ENCODE results near the gene C1orf210.

The C1orf210 gene

GRCh38 chr1:43285269-43285990 lies at the start of gene C1orf210:
TSS of gene C1orf210 (minus strand) at chr1:43285581. CDS start at chr1:43283270, 2,311 bp downstream.
- no peak for DNase-seq

GRCh38 chr1:43334453-43335205 lies 49.2 kb upstream of the C1orf210 start:
- no peak for DNase-seq

DNA sequence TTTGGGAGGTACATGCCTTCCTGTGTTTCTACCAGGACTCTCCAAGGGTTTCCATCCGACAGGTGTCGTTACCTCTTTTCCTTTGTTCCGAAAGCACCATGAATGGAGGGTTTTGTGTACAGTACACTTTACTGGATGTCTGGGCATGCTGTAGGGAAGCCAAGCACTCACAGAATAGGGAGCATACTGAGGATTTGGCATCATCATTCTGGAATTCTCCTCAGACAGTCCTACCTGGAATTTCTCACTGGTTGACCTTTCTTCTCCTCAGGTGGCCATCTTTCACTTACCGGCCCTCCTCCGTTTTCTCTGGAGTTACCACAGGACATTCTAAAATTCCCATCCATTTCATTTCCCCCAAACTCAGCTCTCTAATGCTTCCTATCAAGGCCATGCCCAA lies 46.3 kb upstream of the C1orf210 start:
- no peak for DNase-seq

DNA sequence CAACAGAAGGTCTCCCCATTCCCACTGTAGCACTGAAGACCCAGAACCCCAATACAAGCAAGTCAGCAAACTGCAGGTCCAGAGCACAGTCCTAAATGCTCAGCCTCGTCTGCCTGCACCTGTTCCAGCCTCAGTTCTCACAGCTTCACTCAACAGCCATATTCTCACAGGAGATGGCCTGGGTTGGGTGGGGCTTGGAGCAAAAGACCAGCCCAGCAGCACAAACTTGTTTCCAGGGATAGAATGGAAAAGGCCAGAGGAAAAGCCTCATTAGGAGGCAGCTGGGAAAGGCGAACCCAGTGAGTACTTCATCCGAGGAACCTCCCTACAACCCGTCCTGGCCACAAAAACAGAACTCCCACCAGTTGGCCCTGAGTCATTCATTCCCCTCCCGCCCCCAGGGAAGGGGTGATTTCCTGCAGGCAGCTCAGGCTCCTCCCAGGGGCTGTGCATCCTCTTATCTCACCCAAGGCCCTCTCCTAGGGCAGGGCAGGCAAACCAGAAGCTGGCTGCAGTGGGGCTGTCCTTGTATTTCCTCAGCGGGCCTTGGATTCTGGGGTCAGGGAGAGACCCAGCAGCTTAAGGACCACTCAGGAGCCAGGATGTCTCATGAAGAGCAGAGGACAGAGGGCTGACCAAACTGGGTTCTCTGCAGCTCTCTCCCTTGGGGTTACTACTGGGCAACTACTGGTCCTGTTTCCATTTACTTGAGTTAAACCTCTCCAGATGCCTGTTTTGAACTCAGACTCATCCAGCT lies 44.8 kb upstream of the C1orf210 start:
- no peak for DNase-seq

DNA sequence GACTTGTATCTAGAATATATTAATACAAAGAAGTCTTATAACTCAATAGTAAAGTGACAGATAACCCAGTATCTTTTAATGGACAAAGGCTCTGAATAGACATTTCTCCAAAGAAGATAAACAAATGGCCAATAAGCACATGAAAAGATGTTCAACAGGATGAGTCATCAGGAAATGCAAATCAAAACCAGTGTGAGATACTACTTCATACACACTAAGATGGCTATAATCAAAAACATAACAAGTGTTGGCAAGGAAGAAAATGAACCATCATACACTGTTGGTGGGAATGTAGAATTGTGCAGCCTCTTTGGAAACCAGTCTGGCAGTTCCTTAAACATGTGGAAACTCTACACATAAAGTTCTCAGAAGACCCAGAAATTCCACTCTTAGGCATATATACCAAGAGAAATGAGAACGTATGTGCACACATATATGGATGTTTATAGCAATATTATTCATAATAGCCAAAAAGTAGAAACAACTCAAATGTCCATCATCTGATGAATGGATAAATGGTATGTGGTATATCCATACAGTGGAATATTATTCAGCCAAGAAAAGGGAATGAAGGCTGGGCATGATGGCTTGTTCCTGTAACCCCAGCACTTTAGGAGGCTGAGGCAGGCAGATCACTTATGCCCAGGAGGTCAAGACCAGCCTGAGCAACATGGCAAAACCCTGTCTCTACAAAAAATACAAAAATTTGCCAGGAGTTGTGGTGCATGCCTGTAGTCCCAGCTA lies 42.3 kb upstream of the C1orf210 start:
- no peak for DNase-seq

DNA sequence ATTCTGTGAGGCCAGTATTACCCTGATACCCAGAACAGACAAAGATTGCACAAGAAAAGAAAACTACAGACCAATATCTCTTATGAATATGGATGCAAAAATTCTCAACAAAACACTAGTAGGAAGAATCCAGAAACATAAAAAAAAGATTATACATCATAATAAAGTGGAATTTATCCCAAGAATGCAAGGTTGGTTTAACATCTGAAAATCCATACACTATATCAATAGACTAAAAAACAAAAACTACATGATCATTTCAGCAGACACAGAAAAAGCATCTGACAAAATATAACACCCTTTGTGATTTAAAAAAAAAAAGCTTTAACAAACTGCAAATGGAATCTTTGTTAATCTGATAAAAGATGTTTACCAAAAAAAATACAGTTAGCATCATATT lies 40.0 kb upstream of the C1orf210 start:
- DNase-seq = no peak

DNA sequence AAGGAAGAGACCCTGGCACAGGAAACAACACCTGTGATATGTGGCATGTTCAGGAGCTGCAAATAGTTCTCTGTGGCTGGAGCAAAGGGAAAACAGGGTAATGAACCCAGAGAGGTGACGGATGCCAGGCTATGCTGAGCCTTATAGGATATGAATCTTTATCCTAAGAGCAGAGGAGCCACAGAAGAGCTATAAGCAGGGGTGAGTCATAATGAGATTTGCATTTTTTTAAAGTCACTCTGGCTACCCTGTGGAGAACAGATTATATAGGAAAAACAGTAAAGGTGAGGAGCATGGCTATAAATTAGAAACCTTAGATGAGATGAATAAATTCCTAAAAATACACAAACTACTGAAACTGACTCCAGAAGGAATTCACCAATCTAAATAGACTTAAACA lies 39.4 kb upstream of the C1orf210 start:
- no peak for DNase-seq

GRCh38 chr1:43322506-43322905 lies 37.1 kb upstream of the C1orf210 start:
- DNase-seq = no peak

- no peak for DNase-seq
Observed at GRCh38 chr1:43321331-43321891, 36.0 kb upstream of the C1orf210 start.

GRCh38 chr1:43319766-43320165 lies 34.4 kb upstream of the C1orf210 start:
- DNase-seq = no peak

DNA sequence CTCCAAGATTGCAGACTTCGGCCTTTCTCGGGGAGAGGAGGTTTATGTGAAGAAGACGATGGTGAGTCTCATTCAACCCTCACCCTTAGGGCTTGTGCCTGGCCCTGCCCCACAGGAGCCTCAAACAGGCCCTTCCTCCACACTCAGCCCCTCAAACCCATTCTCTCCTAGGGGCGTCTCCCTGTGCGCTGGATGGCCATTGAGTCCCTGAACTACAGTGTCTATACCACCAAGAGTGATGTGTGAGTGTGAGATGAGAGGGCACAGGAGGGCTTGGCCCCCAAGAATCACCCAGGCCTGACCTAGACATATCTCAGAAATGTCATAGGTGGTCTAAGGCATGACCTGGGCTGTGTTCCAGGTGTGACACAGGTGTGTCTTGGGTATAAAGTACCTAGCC lies 33.9 kb upstream of the C1orf210 start:
- DNase-seq = no peak

GRCh38 chr1:43318831-43319230 lies 33.5 kb upstream of the C1orf210 start:
- DNase-seq = no peak

DNA sequence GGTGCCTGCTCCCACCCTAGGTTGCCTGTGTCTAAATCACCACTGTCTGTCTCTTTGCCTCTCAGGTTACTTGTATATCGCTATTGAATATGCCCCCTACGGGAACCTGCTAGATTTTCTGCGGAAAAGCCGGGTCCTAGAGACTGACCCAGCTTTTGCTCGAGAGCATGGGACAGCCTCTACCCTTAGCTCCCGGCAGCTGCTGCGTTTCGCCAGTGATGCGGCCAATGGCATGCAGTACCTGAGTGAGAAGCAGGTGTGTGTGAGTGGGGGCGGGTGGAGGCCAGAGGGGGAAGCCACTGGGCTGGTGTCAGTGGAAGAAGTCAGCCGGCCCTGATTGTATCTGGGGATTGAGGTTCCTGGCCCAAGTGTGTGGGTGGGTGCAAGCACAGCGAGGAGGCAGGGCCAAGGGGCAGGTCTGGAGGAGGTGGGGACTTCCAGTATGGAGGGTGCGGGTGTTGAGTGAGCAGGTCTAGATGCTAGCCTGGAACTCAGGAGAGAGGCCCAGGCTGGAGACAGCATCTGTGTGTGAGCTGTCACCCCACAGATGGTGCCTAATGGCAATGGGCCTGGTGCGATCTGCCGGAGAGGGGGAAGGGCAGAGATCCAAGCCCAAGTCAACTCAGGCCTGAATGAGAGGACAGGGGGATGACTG lies 32.6 kb upstream of the C1orf210 start:
- DNase-seq = no peak

DNA sequence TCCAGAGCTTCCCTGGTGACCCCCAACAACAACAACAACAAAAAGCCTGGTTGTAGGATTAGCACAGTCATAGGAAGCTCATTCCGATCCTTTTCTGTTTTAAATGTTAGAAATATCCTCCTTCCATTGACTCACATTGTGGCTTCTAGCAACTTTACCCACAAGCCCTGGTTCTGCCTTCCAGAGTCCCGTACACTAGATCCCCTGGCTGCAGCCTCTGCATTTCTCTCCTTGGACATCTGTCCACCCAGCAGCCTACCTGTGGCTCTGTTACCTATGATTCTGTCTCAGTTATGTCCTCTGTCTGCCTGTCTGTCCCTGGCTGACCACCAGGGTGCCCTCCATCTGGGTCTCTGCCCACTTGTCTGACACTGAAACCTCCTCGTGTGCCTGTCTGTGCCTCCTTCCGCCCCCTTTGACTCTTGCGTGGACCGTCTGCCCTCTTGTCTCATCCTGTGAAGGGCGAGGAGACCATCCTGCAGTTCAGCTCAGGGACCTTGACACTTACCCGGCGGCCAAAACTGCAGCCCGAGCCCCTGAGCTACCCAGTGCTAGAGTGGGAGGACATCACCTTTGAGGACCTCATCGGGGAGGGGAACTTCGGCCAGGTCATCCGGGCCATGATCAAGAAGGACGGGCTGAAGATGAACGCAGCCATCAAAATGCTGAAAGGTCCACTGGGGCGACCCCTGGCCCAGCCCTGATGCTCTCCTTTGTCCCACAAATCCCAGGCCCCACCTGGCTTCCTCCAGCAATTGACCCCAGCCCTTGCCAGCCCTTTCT lies 31.5 kb upstream of the C1orf210 start:
- no peak for DNase-seq

DNA sequence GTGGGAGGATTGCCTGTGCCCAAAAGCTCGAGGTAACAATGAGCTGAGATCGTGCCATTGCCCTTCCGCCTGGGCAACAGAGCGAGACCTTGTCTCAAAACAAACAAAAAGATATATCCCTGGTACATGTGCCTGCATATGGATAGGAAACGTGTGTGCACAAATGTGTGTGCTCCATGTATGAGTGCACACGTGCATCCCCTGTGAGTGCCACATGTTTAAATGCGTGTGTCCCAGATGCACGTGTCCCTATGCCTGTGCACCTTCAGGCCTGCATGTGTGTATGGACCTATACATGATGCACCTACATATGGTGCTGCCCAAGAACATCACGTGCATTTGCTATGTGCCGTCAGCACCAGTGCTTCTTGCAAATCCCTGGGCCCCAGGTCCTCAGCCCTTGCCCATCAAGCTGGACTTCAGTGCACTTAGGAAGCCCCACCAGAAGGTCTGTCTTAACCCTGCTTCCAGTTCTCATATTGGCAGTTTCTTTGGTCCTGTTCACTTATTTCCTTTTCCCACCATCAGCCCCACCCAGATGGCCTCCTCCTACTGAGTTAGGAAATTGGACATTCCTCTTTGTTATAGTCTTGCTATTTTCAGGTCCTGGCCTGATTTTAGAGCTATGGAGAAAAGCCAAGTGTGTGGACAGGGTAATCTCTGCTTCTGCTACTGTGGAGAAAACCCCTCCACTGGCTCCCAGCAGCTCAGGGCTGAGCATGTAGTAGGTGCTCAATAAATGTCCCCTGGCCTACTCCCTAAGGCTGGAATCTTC lies 30.8 kb upstream of the C1orf210 start:
- DNase-seq = no peak

- DNase-seq = no peak
Observed at GRCh38 chr1:43315481-43315880, 30.1 kb upstream of the C1orf210 start.

- no peak for DNase-seq
Observed at GRCh38 chr1:43314233-43314632, 28.9 kb upstream of the C1orf210 start.

DNA sequence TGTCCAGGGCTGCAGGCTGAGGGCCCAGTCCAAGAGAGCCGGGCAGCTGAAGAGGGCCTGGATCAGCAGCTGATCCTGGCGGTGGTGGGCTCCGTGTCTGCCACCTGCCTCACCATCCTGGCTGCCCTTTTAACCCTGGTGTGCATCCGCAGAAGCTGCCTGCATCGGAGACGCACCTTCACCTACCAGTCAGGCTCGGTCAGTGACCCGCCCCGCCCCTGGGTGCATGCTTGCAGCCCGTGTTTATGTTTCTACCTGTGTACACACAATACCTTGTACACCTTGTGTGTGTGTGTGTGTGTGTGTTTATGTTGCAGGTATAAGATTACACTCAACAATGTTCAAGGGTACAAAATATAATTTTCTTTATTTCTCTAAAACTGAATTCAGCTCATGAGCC lies 28.4 kb upstream of the C1orf210 start:
- no peak for DNase-seq

GRCh38 chr1:43312663-43313515 lies 27.5 kb upstream of the C1orf210 start:
- no peak for DNase-seq
